Measurements from ENCODE around the gene PREX1.

Gene PREX1

GRCh38 chr20:48750376-48750775 lies 77.4 kb downstream of the PREX1 start:
- no peak for DNase-seq (ENCODE audit: low spot score)

GRCh38 chr20:48749437-48749836 lies 78.4 kb downstream of the PREX1 start:
- DNase-seq (ENCODE audit: low spot score), result no peak

- no peak for DNase-seq (ENCODE audit: low spot score)
These were observed 79.2 kb downstream of the PREX1 start for GRCh38 chr20:48748556-48748955.

GRCh38 chr20:48747840-48748414 lies 79.9 kb downstream of the PREX1 start:
- no peak for DNase-seq (ENCODE audit: low spot score)

GRCh38 chr20:48745330-48745729 lies 82.5 kb downstream of the PREX1 start:
- no peak for DNase-seq (ENCODE audit: low spot score)

GRCh38 chr20:48744515-48744914 lies 83.3 kb downstream of the PREX1 start:
- DNase-seq (ENCODE audit: low spot score), result no peak

GRCh38 chr20:48743807-48744206 lies 84.0 kb downstream of the PREX1 start:
- no peak for DNase-seq (ENCODE audit: low spot score)

GRCh38 chr20:48742912-48743680 lies 84.7 kb downstream of the PREX1 start:
- no peak for DNase-seq (ENCODE audit: low spot score)

- no peak for DNase-seq (ENCODE audit: low spot score)
These were observed 85.6 kb downstream of the PREX1 start for GRCh38 chr20:48742233-48742632.

GRCh38 chr20:48741669-48742068 lies 86.1 kb downstream of the PREX1 start:
- no peak for DNase-seq (ENCODE audit: low spot score)

- no peak for DNase-seq (ENCODE audit: low spot score)
These were observed 87.1 kb downstream of the PREX1 start for GRCh38 chr20:48740712-48741111.

GRCh38 chr20:48740292-48740649 lies 87.5 kb downstream of the PREX1 start:
- DNase-seq (ENCODE audit: low spot score), result no peak

- DNase-seq (ENCODE audit: low spot score), result no peak
These were observed 88.2 kb downstream of the PREX1 start for GRCh38 chr20:48739395-48740291.

- DNase-seq (ENCODE audit: low spot score), result no peak
These were observed 89.1 kb downstream of the PREX1 start for GRCh38 chr20:48738399-48739304.

- DNase-seq (ENCODE audit: low spot score), result no peak
These were observed 89.8 kb downstream of the PREX1 start for GRCh38 chr20:48738094-48738398.

- DNase-seq (ENCODE audit: low spot score), result no peak
These were observed 90.2 kb downstream of the PREX1 start for GRCh38 chr20:48737434-48738093.

- no peak for DNase-seq (ENCODE audit: low spot score)
These were observed 91.2 kb downstream of the PREX1 start for GRCh38 chr20:48736636-48737035.

- no peak for DNase-seq (ENCODE audit: low spot score)
These were observed 91.6 kb downstream of the PREX1 start for GRCh38 chr20:48736231-48736630.

GRCh38 chr20:48735112-48735511 lies 92.7 kb downstream of the PREX1 start:
- DNase-seq (ENCODE audit: low spot score), result no peak

GRCh38 chr20:48734104-48734749 lies 93.6 kb downstream of the PREX1 start:
- no peak for DNase-seq (ENCODE audit: low spot score)

- DNase-seq (ENCODE audit: low spot score), result no peak
These were observed 94.5 kb downstream of the PREX1 start for GRCh38 chr20:48733296-48733790.

Measured in AG20443 (cell line).